Myocyte (in vitro differentiated cells): Measurements from ENCODE around the gene HTRA2. TPM values are rescaled to one million over a fixed set of nuclear protein-coding genes. Genes with fewer than 3 reads are reported as not detected.

Experiments
- total RNA-seq: library from RNA; depleted of rRNA; stranded (reverse); fragments of >200 nt; gene quantifications from 2 replicates; pipeline ENCODE4 v1.2.3, GENCODE V29; 2014

Gene HTRA2
- total RNA-seq, 1 donor from 2014 or later: 33.8 TPM

Other genes starting within 250 kb of the HTRA2 start
- gene SLC4A5, start 186.5 kb upstream of the HTRA2 start, total RNA-seq: 0.43 and 2.0 TPM in 2 replicates
- gene DCTN1, start 149.6 kb upstream of the HTRA2 start, total RNA-seq: 121 and 123 TPM in 2 replicates
- gene C2orf81, start 108.3 kb upstream of the HTRA2 start, total RNA-seq: 0.26 and 1.4 TPM in 2 replicates
- gene WDR54, start 108.2 kb upstream of the HTRA2 start, total RNA-seq: 7.8 TPM in 2 replicates
- gene RTKN, start 88.0 kb upstream of the HTRA2 start, total RNA-seq: 43.3 and 56.6 TPM in 2 replicates
- 20.0 and 30.8 TPM in 2 replicates for gene INO80B, start 74.8 kb upstream of the HTRA2 start, total RNA-seq
- 68.4 and 75.4 TPM in 2 replicates for gene WBP1, start 71.5 kb upstream of the HTRA2 start, total RNA-seq
- 56.1 and 67.0 TPM in 2 replicates for gene MOGS, start 64.6 kb upstream of the HTRA2 start, total RNA-seq
- 19.7 and 21.6 TPM in 2 replicates for gene MRPL53, start 57.3 kb upstream of the HTRA2 start, total RNA-seq
- 10.6 and 13.3 TPM in 2 replicates for gene CCDC142, start 46.9 kb upstream of the HTRA2 start, total RNA-seq
- 16.3 and 18.9 TPM in 2 replicates for gene TTC31, start 46.9 kb upstream of the HTRA2 start, total RNA-seq
- gene LBX2, start 30.3 kb upstream of the HTRA2 start, total RNA-seq: 0.68 and 1.5 TPM in 2 replicates
- 31.3 and 33.9 TPM in 2 replicates for gene PCGF1, start 22.2 kb upstream of the HTRA2 start, total RNA-seq
- gene TLX2, start 15.5 kb upstream of the HTRA2 start, total RNA-seq: 0.13 TPM in 1 of 2 replicates, not detected in the other
- gene DQX1, start 3.7 kb upstream of the HTRA2 start, total RNA-seq: not detected in 2 replicates
- gene AUP1, start 227 bp upstream of the HTRA2 start, total RNA-seq: 111 and 125 TPM in 2 replicates
- 3.4 and 5.7 TPM in 2 replicates for gene LOXL3, start 24.0 kb downstream of the HTRA2 start, total RNA-seq
- gene DOK1, start 24.8 kb downstream of the HTRA2 start, total RNA-seq: 9.5 and 10.5 TPM in 2 replicates
- 0.16 TPM in 1 of 2 replicates, not detected in the other for gene M1AP, start 118.4 kb downstream of the HTRA2 start, total RNA-seq
- 4.3 and 4.4 TPM in 2 replicates for gene SEMA4F, start 124.3 kb downstream of the HTRA2 start, total RNA-seq